ENCODE results near the gene ANLN. TPM values are rescaled to one million over a fixed set of nuclear protein-coding genes. Genes with fewer than 3 reads are reported as not detected.

The ANLN gene
- polyA plus RNA-seq, 1 experiment: 34.0 TPM

DNA sequence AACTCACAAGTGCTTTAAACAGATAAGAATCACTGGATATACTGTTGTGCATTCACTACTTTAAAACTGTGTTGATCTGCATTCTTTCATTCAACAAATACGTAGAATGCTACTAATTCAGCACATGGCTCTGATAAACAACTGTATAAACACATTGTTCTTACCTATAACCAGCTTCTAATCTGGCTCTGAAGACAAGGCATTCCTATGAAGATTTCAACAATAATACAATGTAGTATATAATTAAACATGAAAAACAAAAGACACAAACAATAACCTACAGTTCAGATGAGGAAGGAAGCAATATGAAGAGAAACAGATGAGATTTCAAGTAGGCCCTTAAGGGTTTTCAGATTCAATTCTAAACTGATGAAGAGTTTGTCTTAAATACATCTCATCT lies 31.1 kb upstream of the ANLN start:
- TF ChIP-seq, protein P1, sequence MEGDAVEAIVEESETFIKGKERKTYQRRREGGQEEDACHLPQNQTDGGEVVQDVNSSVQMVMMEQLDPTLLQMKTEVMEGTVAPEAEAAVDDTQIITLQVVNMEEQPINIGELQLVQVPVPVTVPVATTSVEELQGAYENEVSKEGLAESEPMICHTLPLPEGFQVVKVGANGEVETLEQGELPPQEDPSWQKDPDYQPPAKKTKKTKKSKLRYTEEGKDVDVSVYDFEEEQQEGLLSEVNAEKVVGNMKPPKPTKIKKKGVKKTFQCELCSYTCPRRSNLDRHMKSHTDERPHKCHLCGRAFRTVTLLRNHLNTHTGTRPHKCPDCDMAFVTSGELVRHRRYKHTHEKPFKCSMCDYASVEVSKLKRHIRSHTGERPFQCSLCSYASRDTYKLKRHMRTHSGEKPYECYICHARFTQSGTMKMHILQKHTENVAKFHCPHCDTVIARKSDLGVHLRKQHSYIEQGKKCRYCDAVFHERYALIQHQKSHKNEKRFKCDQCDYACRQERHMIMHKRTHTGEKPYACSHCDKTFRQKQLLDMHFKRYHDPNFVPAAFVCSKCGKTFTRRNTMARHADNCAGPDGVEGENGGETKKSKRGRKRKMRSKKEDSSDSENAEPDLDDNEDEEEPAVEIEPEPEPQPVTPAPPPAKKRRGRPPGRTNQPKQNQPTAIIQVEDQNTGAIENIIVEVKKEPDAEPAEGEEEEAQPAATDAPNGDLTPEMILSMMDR (IDR thresholded peaks at IDR 0.05; ENCODE audit: low read depth, low read length): no peak
- H3K9me3 ChIP-seq (ENCODE audit: control insufficient read depth, insufficient read depth, low read length): no peaks in the 10 kb centered on the region
- ChIA-PET POLR2A (no interaction called here), CTCF (interaction anchor here (0.5 to 7.7 kb wide), 3 partner anchors 8 to 72 kb away, joined by 4 to 59 read pairs (median 7); a partner anchor contains a TSS)
- no peak overlapping the region for H3K27ac ChIP-seq (ENCODE audit: low read depth, low read length)
- H3K4me3 ChIP-seq (ENCODE audit: low read depth, low read length): no peak overlapping the region
- H3K27me3 ChIP-seq (ENCODE audit: control insufficient read depth, insufficient read depth, low read length): peaks cover 36% of the 10 kb centered on the region
- no peak for DNase-seq (ENCODE audit: low read depth, low spot score)

DNA sequence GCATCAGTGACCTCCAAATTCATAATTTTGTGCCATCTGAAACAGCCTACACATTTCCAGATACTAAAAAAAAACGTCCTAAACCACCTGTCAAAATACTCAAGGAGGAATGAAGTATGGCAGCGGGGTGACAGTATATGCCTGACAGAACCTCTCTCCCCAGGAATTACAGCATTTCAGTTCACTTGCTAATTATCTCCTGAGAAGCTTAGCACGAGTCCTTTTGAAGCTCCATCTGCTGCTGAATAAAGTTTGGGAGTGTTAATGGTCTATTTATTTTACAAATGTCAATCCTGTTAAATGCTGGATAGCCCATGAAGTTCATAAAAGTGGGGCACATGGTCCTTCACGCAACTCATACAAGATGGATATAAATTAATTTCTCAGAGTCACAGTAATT lies 29.4 kb upstream of the ANLN start:
- TF ChIP-seq, protein P1 (IDR thresholded peaks at IDR 0.05; ENCODE audit: low read depth, low read length): no peak
- H3K4me3 ChIP-seq (ENCODE audit: low read depth, low read length): no peak overlapping the region
- CTCF ChIA-PET: interaction anchor here (0.6 kb wide), 1 partner anchor 388 kb away, joined by 3 read pairs; no protein-coding TSS in a partner anchor
- H3K9me3 ChIP-seq (ENCODE audit: control insufficient read depth, insufficient read depth, low read length): no peaks in the 10 kb centered on the region
- H3K27me3 ChIP-seq (ENCODE audit: control insufficient read depth, insufficient read depth, low read length): peaks cover 32% of the 10 kb centered on the region
- no peak for DNase-seq (ENCODE audit: low read depth, low spot score)
- POLR2A ChIA-PET: no interaction called here
- no peak overlapping the region for H3K27ac ChIP-seq (ENCODE audit: low read depth, low read length)

DNA sequence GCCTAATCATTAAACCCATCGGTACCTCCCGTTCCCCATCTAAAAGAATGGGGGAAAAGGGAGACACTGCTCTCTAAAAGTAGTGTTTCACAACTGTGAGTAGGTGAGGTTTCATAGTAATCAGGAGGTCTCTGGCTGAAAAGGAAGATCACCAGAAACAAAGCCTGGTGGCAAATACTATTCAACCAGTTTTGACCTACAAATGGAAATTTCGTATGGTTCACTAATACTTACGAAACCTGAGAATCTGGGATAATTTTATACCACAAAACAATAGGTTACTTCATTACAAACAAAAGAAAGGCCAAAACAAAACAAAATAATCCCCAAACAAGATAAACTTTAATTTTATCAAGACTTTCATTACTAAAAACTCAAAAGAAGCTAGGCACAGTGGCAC lies 28.4 kb upstream of the ANLN start:
- Histone ChIP-seq H3K27ac (ENCODE audit: low read depth, low read length) (no peak overlapping the region), H3K27me3 (ENCODE audit: control insufficient read depth, insufficient read depth, low read length) (peaks cover 35% of the 10 kb centered on the region), H3K9me3 (ENCODE audit: control insufficient read depth, insufficient read depth, low read length) (no peaks in the 10 kb centered on the region), H3K4me3 (ENCODE audit: low read depth, low read length) (no peak overlapping the region)
- no peak for DNase-seq (ENCODE audit: low read depth, low spot score)
- ChIA-PET POLR2A (no interaction called here), CTCF (no interaction called here)
- TF ChIP-seq, protein P1 (IDR thresholded peaks at IDR 0.05; ENCODE audit: low read depth, low read length): no peak

DNA sequence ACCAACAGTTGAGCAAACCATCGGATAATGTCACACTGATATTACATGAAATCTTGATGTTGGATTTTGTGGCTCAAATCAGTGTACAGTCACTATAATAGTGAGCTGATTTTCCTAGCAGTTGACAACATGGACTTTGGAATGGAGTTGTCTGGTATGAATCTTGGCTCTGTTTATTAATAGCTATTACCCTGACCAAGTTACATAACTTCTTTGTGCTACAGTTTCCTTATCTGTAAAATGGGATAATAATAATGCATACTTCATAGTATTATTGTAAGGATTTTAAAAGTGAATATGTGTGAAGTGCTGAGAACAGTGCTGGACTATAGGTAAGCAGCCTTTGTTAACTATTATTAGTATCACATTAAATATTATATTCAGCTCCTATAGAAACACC lies 26.1 kb upstream of the ANLN start:
- ChIA-PET POLR2A (no interaction called here), CTCF (interaction anchor here (1.2 to 1.4 kb wide), 2 partner anchors 44 to 140 kb away, joined by 3 to 5 read pairs; no protein-coding TSS in a partner anchor)
- H3K27me3 ChIP-seq (ENCODE audit: control insufficient read depth, insufficient read depth, low read length): peaks cover 42% of the 10 kb centered on the region
- H3K9me3 ChIP-seq (ENCODE audit: control insufficient read depth, insufficient read depth, low read length): no peaks in the 10 kb centered on the region
- no peak for DNase-seq (ENCODE audit: low read depth, low spot score)
- no peak overlapping the region for H3K27ac ChIP-seq (ENCODE audit: low read depth, low read length)
- TF ChIP-seq, protein P1 (IDR thresholded peaks at IDR 0.05; ENCODE audit: low read depth, low read length): no peak
- H3K4me3 ChIP-seq (ENCODE audit: low read depth, low read length): no peak overlapping the region

DNA sequence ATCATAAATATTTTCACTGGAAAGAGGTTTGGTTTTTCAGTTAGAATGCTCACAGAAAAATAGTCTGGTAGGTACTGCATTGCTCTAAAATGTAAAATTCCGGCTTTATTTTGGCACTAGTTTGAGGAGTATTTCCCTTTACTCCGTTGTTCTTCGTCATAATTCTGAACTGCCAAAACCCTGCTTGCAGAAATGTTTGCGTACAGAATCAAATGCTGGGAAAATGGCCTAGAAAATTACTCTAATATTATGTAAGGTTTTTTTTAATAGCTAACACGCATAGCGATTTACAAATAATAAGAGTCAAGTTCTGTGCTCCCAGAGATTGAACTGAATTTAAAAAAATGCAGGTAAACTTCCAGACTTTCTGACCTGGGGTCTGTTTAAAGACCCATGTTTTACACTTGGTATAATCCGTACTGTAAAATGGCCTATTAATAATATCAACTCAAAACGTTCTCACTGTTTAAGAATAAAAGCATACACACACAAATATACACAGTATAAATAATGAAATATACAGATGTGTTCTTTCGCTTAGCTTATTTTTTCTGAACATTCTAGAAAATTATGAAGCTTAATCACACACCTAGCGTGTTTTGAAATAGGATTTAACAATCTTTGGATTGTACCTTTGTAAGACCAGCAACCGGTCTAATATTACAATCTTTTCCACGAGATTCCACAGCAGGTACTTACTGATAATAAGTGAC lies 23.5 kb upstream of the ANLN start:
- Histone ChIP-seq H3K9me3 (ENCODE audit: control insufficient read depth, insufficient read depth, low read length) (no peaks in the 10 kb centered on the region), H3K27me3 (ENCODE audit: control insufficient read depth, insufficient read depth, low read length) (peaks cover 37% of the 10 kb centered on the region), H3K27ac (ENCODE audit: low read depth, low read length) (no peak overlapping the region), H3K4me3 (ENCODE audit: low read depth, low read length) (peak overlapping the region; percentile 84)
- no peak for DNase-seq (ENCODE audit: low read depth, low spot score)
- TF ChIP-seq, protein P1 (IDR thresholded peaks at IDR 0.05; ENCODE audit: low read depth, low read length): no peak
- CTCF ChIA-PET: interaction anchor here (1.0 to 2.9 kb wide), 17 partner anchors 10 to 459 kb away, joined by 3 to 59 read pairs (median 5); partner anchors contain the start of gene ANLN
- POLR2A ChIA-PET: interaction anchor here (1.8 kb wide), 1 partner anchor 24 kb away, joined by 6 read pairs; the partner anchor contains the start of gene ANLN
